Raji (cell line): ENCODE data around the gene CPNE6.

Experiments
- POLR2A ChIP-seq: IDR thresholded peaks from 2 replicates; pipeline ENCODE4 v1.6.1; 2011; ENCODE audit warnings: low read depth, low read length, control low read depth; ENCODE audit not compliant: insufficient read depth

Gene CPNE6

GRCh38 chr14:24078146-24078545 is 6.8 kb downstream of the CPNE6 start:
- TF ChIP-seq POLR2A = no peak

DNA sequence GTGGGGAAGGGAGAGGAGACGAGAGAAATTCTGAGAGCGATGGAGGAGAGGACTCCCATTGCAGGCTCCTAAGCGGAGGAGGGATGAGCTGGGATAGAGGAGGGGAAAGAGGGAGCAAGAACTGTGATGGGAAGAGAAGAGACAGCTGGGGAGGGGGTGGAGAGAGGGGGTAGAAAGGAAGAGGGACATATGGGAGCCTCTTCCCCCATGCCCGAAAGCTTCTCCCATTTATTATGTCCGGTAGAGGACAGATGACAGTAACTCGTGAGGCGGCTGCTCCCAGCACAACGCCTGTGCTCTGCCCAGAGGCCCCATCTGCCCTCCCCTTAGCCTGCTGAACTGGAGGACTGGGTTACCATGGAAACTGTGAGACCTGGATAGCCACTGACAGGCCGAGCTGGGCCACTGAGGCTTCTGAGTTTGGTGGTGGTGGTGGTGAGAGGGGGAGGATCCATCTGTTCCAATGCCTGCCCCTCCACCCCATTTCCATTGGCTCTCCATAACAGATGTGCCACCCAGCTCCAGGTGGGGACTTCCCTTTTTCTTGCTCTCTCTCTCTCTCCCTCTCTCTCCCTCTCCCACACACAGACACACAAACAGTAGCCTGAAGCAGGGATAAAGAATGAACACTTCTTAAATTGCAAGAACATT is 8.3 kb downstream of the CPNE6 start:
- TF ChIP-seq POLR2A = no peak

- TF ChIP-seq POLR2A = no peak
Measured at GRCh38 chr14:24080142-24080530, 8.8 kb downstream of the CPNE6 start.

GRCh38 chr14:24080888-24081738 is 9.8 kb downstream of the CPNE6 start:
- TF ChIP-seq POLR2A = peak; percentile 53

DNA sequence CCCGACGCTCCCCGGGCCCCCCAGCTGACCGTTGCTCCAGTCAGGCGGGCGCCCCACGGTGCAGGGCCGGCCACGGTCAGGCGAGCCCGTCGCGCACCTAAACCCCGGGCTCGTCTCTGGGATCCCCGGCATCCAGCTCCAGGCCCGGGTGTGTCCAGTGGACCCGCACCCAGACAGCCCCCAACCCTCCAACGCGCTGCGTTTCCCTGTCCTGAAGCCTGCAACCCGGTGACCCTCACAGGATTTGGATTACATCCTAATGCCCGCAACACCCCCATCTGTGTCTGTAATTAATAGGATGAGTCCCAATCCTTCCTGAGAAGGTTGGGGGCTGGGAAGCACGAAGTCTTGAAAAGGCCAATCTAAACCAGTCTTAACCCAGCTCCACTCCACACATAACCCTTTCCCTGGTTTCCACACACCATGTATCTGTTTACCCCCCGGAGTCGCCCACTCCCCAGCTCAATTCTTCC is 10.4 kb downstream of the CPNE6 start:
- no peak for TF ChIP-seq POLR2A

DNA sequence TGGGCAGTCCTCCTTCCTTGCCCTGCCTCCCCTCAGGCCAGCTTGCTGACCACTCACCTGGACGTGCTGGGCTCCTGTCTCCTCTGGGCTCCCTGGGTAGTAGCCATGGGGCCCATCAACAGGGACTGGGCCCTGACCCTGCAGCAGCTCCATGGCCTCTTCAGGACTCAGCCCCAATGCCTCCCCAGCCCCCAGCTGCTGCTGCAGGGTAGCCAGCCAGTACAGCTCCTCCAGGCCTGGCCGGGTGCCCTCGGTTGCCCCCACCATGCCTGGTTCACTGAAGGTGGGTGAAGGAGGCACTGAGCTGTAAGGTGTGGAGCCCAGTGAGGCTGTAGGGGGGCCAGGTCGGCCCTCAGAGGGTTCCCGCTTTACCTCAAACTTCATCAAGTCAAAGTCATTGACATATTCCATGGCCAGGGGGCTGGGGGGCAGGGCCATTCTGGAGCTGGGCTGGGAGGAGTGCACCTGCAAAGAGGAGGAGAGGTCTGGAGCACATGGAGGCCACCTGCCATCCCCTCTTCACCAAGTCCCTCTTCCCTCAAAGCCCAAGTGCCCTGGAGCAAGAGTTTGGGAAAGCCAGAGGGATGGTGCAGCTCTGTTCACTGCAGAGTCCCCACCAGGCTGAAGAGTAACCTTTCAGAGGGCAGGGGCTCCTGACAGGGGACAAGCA is 11.2 kb downstream of the CPNE6 start:
- TF ChIP-seq POLR2A = no peak

DNA sequence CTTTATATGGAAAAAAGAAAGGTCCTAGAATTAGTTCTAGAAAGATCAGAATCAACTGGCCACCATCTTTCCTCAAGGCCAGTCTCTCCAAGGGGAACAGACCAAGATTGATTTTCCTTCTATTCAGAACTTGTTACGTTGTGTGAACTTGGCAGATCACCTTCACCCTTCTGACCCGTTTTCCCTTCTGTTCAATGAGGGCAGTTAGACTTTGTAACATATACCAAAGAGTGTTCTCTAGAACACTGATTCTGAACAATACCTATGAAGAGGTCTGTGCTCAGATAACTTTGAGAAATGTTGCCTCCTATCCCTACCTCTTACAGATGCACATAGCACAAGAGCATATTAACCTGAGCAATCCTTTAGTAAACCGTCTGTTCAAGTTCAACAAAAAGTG is 12.1 kb downstream of the CPNE6 start:
- no peak for TF ChIP-seq POLR2A

DNA sequence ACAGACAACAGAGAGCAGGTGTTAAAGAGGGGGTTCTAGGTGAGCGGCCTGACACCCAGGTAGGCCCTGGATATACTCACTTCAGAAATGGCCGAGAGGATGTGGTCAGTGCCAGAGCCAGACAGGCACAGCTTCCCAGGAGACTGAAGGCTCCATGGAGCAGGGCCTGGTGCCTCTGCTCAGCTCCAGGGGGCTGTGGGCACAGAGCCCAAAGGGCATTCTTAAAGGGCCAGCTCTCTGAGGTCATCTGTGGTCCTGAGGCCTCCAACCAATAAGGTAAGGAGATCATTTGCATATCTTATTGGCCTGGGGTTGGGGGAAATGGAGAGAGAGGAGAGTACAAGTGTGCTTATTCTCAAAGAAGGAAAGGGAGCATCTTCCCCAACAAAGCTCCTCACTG is 13.1 kb downstream of the CPNE6 start:
- no peak for TF ChIP-seq POLR2A

DNA sequence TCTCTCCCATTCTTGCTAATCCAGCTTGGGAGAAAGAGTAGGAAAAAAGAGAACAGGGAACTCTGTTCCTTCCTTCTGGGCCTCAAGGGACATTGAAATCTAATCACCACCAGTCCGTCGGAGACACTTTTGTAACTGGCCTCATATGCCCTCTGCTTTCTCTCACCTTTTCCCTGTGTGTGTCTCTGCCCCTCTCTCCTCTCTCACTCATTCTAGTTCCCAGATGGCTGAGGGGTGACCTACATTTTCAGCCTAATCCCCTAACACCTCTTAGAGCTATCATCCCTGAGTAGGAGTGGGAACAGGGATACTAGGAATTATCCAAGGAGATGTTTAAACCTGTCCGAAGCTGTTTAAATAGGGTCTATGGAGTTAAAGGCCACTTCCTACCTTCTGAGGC is 13.9 kb downstream of the CPNE6 start:
- no peak for TF ChIP-seq POLR2A

DNA sequence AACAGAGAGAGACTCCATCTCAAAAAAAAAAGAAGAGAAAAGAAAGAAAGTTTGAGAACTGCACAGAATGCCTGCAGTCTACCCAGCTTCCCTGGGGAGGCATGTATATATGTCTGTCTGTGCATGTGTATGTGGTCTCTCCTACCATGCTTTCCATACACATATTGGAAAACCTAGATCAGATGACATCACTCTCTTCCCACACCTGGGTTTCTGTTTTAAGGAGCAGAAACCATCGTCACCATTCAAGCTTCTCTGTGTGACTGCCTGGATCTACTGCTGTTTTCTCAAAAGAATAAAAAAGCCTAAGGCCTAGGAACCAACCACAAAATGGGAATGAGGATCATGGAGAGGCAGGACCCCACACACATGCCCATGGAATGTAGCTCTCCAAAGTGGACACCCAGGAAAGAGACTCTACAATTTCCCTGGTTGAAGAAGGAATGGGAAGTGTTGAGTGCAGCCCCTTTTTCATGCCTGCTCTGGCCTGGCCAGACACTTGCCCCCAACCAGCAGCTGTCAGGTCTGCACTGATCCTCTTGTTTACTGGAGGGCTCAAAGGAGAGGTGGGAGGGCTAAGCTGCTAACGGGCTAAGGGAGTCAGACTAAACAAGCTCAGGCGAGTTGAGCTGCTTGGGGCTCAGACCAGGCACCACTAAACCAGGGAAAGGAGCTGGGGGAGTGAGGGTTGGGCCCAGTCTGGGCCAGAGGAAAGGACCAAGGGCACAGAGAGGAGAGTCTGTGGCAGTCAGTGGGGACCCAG is 15.0 kb downstream of the CPNE6 start:
- no peak for TF ChIP-seq POLR2A

DNA sequence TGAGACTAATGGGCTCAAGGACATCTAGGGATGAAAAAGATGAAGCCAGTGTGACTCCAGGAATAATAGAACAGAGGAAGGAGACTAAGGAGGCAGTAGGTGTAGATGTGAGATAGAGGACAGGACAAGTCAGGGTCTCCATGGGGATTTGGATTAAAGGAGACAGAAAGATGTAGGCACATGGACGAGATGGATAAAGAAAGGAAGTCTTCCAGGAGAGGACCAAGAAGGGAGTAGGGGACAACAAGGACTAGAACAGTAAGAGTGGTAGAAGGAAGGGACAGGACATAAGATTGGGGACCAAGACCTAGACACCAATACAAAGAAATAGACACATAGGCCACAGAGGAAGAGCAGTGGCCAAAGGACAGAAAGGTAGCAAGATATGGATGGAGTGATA is 15.6 kb downstream of the CPNE6 start:
- TF ChIP-seq POLR2A = no peak

- TF ChIP-seq POLR2A = no peak
Measured at GRCh38 chr14:24088095-24088494, 16.7 kb downstream of the CPNE6 start.

DNA sequence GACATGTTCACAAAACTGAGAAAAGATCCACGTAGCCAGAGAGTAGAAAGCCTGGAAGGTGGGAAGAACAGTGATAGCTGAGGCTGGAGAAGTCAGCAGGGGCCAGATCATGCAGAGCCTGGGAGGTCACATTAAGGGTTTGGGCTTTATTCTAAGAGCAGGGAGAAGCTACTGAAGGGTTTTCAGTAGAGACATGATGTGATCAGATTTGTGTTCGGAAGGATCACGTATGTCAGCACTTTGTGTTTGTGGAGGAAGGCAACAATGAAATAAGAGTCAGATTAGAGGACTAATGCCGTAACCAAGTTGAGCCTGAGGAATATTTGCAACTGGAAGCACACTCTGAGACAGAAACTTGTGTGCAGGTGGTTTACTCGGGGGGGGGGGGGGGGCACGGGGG is 18.5 kb downstream of the CPNE6 start:
- TF ChIP-seq POLR2A = no peak

DNA sequence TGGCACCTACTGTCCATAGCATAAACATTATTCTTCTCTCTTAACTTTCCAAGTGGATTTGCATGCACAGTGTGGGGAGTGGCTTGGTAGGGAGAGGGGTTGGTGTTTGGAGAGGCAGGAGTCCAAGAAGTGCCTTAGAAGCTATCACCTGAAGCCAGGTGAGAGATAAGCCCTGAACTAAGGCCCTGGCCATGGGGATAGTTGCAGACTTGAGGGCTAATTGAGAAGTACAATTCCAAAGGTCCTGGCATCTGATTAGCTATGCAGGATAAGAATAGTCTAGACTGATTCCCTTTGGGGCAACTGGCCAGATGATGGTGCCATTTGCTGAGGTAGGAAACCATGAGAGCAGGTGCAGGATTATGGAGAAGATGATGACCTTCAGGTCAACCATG is 20.7 kb downstream of the CPNE6 start:
- no peak for TF ChIP-seq POLR2A
